ENCODE data around the gene RANBP1.

RANBP1 gene

DNA sequence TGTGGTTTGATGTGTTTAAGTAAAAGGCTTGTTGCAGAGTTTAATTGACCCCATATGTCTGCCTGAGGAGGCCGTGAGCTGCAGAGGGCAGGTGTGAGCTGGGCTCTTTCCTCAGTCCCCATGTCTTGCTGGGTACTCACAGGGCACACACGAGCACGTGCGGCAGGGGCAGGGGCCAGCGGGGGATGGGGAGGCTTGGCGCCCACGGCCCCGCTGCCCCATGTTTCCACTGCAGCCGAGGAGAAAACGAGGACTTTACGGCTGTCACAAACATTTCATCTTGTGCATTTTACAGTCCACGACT, 59.6 kb downstream of the RANBP1 start:
- DNase-seq: peak in 1 of 2 experiments; percentile 57

DNA sequence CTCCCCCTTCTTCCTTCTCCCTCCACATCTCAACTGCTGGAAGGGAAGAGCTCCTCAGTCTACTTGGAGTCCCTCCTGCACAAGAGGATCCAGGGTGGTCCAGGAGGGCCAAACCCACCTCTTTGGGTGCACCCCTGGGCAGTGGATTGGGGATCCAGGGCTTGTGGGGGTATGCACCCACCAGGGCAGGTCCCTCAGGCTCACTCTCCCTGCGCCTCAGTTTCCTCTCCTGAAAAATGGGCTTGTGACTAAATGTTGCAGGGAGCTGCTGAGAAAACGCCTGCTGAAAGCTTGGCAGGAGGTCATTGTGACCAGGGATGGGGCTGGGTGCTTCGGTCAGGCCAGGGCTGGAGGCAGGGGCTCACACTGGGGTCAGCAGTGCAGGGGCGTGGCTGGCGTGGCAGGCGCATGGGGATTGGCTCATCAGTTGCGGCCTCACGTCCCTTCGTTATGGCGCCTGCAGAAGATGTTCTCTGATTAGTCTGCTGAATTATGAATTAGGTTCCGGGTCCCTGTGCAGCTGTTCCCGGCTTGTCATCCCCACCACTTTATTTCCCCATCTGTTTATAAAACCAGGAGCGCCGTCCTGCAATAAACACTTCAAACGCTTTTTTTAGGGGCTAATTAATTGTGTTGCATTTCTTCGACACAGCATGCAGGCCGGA, 60.6 kb downstream of the RANBP1 start:
- DNase-seq: peak; percentile 23 to 71

Data from NCI-H524 (cell line).